Measurements from ENCODE around the gene ADAMTSL1. TPM values are rescaled to one million over a fixed set of nuclear protein-coding genes. Genes with fewer than 3 reads are reported as not detected.

Gene ADAMTSL1
- total and polyA plus RNA-seq, 9 donors, result 1.2 to 20.0 (median 6.1) TPM

DNA sequence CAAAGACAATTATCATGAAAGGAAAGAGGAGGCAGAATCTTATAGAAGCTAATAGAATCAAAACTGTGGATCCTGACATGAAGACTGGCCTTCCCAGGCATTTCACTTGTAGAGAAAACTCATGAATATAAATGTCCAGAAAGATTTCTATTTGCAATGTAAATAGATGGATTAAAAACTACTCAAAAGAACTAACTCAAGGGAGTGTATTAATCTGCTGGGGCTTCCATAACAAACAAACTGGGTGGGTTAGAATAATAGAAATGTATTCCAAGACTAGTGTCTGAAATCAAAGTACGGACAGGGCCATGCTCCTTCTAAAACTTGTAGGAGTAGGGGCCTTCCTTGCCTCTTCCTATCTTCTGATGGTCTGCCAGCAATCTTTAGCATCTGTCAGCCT, 267.4 kb downstream of the ADAMTSL1 start:
- 94 to 96% (median 94%) methylated on average over 1 of the region's 1 CpG for WGBS, 3 donors

GRCh38 chr9:18741945-18742344, 268.0 kb downstream of the ADAMTSL1 start:
- Histone ChIP-seq H3K4me1 (ENCODE audit: insufficient read depth) (no peaks in the 10 kb centered on the region), H3K4me3 (no peak overlapping the region), H3K27ac (no peak overlapping the region), H3K9me3 (no peaks in the 10 kb centered on the region), H3K27me3 (no peaks in the 10 kb centered on the region), H3K36me3 (no peaks in the 10 kb centered on the region)
- TF ChIP-seq POLR2A (IDR thresholded peaks at IDR 0.05), result no peak
- TF ChIP-seq, protein P1, sequence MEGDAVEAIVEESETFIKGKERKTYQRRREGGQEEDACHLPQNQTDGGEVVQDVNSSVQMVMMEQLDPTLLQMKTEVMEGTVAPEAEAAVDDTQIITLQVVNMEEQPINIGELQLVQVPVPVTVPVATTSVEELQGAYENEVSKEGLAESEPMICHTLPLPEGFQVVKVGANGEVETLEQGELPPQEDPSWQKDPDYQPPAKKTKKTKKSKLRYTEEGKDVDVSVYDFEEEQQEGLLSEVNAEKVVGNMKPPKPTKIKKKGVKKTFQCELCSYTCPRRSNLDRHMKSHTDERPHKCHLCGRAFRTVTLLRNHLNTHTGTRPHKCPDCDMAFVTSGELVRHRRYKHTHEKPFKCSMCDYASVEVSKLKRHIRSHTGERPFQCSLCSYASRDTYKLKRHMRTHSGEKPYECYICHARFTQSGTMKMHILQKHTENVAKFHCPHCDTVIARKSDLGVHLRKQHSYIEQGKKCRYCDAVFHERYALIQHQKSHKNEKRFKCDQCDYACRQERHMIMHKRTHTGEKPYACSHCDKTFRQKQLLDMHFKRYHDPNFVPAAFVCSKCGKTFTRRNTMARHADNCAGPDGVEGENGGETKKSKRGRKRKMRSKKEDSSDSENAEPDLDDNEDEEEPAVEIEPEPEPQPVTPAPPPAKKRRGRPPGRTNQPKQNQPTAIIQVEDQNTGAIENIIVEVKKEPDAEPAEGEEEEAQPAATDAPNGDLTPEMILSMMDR (IDR thresholded peaks at IDR 0.05), result no peak
- no peak for TF ChIP-seq EP300 (IDR thresholded peaks at IDR 0.05)
- WGBS, 3 donors, result 97 to 100% (median 98%) methylated on average over 1 of the region's 1 CpG
- DNase-seq, result no peak
- intact Hi-C loops (cut with DNase I), result no loop called here

More for the DNA sequence above, 267.4 kb downstream of the ADAMTSL1 start:
- intact Hi-C loops (cut with DNase I), result no loop called here
- no peak for TF ChIP-seq EP300 (IDR thresholded peaks at IDR 0.05)
- no peak for TF ChIP-seq POLR2A (IDR thresholded peaks at IDR 0.05)
- TF ChIP-seq, protein P1 (IDR thresholded peaks at IDR 0.05), result no peak
- H3K4me3 ChIP-seq, result no peak overlapping the region
- no peaks in the 10 kb centered on the region for H3K36me3 ChIP-seq
- no peak overlapping the region for H3K27ac ChIP-seq
- H3K27me3 ChIP-seq, result no peaks in the 10 kb centered on the region
- DNase-seq, result no peak
- no peaks in the 10 kb centered on the region for H3K4me1 ChIP-seq (ENCODE audit: insufficient read depth)
- H3K9me3 ChIP-seq, result no peaks in the 10 kb centered on the region

GRCh38 chr9:18743421-18743820, 269.5 kb downstream of the ADAMTSL1 start:
- Histone ChIP-seq H3K4me3 (no peak overlapping the region), H3K27ac (no peak overlapping the region), H3K4me1 (ENCODE audit: insufficient read depth) (no peaks in the 10 kb centered on the region), H3K9me3 (no peaks in the 10 kb centered on the region), H3K36me3 (no peaks in the 10 kb centered on the region), H3K27me3 (no peaks in the 10 kb centered on the region)
- intact Hi-C loops (cut with DNase I), result no loop called here
- WGBS, 3 donors, result 45 to 66% (median 55%) methylated on average over 6 of the region's 6 CpGs
- no peak for DNase-seq
- no peak for TF ChIP-seq EP300 (IDR thresholded peaks at IDR 0.05)

DNA sequence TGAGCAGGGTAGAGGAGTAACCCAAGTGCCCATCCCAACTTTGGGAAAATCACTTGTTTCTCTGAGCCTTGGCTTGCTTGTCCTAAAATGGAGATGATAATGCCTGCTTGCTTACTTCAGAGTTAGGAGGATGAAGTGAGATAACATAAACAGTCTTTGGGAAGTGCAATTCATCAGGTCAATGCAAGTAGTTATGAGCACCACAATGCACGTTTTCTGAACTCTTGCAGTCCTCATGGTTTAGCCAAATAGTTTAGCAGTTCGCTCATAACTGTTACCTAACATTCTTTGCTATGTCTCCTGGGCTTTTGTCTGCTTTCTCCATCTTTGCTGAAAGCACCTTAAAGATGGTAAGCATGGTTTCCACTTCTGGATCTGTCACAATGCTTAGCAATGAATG, 270.0 kb downstream of the ADAMTSL1 start:
- Histone ChIP-seq H3K36me3 (no peaks in the 10 kb centered on the region), H3K9me3 (no peaks in the 10 kb centered on the region), H3K4me3 (no peak overlapping the region), H3K4me1 (ENCODE audit: insufficient read depth) (no peaks in the 10 kb centered on the region), H3K27me3 (no peaks in the 10 kb centered on the region), H3K27ac (no peak overlapping the region)
- 60 to 69% (median 68%) methylated on average over 2 of the region's 2 CpGs for WGBS, 3 donors
- no peak for DNase-seq
- TF ChIP-seq EP300 (IDR thresholded peaks at IDR 0.05), result no peak
- TF ChIP-seq POLR2A (IDR thresholded peaks at IDR 0.05), result no peak
- TF ChIP-seq, protein P1 (IDR thresholded peaks at IDR 0.05), result no peak
- intact Hi-C loops (cut with DNase I), result no loop called here

GRCh38 chr9:18745710-18746109, 271.8 kb downstream of the ADAMTSL1 start:
- no peak for DNase-seq
- intact Hi-C loops (cut with DNase I), result no loop called here
- Histone ChIP-seq H3K9me3 (no peaks in the 10 kb centered on the region), H3K4me3 (no peak overlapping the region), H3K4me1 (ENCODE audit: insufficient read depth) (no peaks in the 10 kb centered on the region), H3K27me3 (no peaks in the 10 kb centered on the region), H3K27ac (no peak overlapping the region), H3K36me3 (no peaks in the 10 kb centered on the region)
- TF ChIP-seq, protein P1 (IDR thresholded peaks at IDR 0.05), result no peak
- no peak for TF ChIP-seq POLR2A (IDR thresholded peaks at IDR 0.05)
- no peak for TF ChIP-seq EP300 (IDR thresholded peaks at IDR 0.05)
- WGBS, 3 donors, result 84 to 94% (median 91%) methylated on average over 2 of the region's 2 CpGs
